ENCODE results near the gene POLR1A.

Gene POLR1A

GRCh38 chr2:86019121-86019520 is 86.6 kb downstream of the POLR1A start:
- no peak for DNase-seq

DNA sequence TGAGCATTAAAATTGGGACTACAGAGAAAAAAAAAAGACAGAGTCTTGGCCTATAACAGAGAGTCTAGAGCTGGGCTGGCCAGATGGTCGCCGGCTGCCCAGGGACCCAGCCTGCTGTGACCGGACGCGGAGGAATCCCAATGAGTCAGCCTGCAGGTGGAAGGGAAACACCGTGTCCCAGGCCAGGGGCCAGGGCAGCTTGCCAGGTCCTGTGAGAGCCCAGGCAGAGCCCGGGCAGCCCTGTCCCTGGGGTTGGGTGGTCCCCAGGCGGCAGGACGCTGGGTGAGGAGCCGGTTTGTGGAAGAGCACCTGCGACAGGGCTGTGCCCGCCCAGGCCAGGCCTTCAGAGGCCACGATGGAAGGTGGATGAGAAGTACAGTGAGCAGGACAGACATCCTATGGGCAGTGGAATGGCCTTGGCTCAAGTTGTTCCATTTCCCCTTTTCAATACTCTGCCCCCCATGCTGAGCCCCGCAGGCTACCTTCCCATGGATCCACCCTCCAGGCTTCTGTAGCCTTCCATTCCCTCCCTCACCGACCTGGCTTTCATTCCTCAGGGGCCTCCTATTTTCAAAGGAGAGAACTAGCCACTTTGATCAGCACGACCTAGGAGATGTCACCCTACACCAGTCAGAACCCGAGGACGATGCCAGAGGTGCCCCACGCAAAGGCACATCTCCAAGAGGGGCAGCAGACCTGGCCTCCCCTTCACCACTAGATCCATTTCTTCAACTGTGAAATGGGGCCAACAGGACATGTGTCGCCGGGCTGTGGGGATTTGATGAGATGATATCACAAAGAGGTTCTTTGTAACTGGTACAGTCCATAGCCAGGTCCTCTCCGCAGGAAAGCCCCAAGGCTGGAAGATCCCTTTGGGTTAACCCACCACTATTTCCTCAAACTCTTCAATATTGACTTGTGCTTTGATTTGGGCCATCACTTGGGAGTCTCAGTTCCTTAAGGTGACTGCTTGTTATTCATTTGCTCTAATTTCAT is 87.5 kb downstream of the POLR1A start:
- DNase-seq = peak in 1 of 2 experiments; percentile 47

GRCh38 chr2:86016581-86016980 is 89.1 kb downstream of the POLR1A start:
- no peak for DNase-seq

- no peak for DNase-seq
These were observed 90.0 kb downstream of the POLR1A start for GRCh38 chr2:86015699-86016098.

DNA sequence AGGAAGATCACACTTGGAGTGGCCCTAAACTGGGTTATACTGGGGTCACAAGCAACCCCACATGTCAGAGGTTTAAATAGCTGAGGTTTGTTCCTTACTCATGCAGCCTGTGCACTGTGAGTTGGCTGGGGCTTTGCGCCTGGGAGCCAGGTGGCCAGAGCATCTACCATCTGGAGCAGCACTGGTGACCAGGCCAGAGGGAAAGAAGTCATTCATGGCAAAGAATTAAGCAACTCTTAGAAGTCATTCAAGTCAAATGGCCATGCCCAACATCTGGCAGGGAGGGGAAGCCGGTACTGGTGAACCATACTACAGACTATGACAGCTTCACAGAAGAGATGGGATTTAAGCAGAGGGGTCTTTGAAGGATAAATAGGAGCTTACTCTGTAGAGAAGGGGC is 90.7 kb downstream of the POLR1A start:
- no peak for DNase-seq

DNA sequence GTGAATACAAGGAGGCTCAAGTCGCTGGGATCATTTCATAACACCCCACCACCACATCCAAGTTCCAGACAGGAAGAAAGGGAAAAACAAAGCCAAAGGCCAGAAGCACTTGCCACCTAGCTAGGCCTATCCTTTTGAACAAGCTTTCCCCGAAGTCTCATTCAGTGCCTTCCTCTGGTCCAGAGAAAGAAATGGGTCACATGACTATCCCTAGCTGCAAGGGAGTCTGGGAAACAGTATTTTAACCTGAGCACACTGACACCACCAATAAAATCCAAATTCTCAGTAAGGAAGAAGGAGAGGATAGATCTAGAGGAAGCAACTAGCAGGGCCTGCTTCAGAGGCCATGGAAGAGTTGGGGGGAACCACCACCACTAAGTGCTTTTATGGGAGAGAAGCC is 91.2 kb downstream of the POLR1A start:
- no peak for DNase-seq

DNA sequence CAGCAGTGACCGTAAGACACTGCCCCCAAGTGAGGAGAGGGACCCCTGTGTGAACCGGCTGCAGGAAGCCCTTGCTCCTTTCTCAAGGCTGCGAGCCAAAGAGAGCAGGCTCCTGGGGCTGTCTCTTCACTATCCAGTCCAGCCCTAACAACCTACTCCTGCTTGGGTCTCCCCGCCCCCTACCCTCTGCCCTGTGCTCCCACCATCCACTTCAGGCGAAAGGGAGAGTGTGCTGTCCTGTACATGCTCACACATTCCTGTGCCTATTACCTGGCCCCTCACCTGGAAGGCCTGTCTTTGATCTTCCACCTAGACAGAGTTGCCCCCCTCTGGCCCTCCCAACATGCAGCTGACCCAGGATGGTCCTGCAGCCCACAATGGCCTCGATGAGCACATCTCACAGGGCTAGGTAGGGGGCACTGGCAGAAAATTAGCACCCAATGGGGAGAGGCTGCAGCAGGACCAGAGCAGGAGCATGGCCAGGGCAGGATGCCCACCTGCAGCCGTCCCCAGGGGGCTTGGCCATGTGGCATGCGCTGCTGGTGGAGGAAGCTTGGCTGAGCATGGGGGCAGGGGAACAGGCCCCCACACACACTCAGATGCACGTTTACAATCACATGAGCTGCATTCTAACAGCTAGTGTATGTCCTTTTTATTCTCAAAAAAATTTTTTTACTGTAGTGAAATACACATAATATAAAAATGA is 93.5 kb downstream of the POLR1A start:
- DNase-seq = no peak

DNA sequence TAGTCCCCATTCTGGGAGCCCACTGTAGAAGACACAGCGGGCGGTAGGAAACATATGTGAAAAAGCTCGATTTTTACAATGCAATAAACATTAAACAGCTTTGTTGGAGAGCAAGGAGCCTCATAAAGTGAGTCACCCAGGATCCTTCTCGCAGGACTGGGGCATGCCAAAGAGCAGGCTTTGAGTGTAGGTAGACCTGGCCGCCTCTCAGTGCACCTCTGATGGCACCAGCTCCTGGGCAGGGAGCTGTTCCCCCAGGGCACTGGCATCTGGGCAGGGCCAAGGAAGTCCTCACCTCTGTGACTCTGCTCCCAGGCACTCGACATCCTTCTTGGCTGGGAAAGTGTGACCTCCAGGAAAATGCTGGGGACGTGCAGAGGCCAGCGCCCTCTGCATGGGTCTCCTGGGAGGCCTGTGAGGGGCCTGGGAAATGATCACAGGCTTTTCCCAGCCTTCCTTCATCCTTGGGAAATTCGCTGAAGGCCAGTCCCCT is 94.2 kb downstream of the POLR1A start:
- no peak for DNase-seq

GRCh38 chr2:86010083-86010482 is 95.6 kb downstream of the POLR1A start:
- no peak for DNase-seq

GRCh38 chr2:86006524-86006923 is 99.2 kb downstream of the POLR1A start:
- no peak for DNase-seq

DNA sequence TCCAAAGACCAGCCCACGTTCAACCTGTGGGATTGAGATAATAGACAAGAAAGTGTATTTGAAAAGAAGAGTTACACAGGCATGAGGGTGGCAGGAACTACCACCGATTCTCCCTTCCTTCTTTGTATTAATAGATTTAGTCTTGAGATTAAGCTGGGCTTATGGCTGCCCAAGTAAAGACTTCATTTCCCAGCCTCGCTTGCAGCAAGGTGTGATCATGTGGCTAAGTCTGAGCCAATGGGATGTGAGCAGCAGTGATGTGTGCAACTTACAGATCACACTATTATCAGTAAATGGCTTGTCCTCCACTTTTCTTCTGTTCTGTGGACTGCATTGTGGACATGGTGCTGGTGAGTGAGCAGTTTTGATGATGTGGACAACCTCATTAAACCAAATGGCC is 101.7 kb downstream of the POLR1A start:
- DNase-seq = peak in 1 of 2 experiments; percentile 8

DNA sequence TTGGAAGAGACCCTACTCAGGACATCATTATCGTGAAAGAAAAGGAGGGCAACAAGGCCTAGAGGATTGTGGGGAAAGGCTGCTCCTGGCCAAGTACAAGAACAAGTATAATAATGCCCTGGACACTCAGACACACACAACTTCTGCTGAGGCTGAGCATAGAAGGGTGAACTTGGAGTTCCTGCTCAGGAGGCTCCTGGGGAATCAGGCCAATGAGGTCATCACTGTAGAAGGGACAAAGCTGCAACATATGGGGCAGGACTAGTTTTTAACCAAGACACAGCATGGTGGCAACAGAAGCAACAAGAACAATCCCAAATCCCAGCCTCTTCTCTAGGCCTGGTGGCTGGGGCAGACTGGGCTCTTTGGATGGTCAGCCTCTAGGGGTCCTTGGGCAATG is 102.6 kb downstream of the POLR1A start:
- no peak for DNase-seq

DNA sequence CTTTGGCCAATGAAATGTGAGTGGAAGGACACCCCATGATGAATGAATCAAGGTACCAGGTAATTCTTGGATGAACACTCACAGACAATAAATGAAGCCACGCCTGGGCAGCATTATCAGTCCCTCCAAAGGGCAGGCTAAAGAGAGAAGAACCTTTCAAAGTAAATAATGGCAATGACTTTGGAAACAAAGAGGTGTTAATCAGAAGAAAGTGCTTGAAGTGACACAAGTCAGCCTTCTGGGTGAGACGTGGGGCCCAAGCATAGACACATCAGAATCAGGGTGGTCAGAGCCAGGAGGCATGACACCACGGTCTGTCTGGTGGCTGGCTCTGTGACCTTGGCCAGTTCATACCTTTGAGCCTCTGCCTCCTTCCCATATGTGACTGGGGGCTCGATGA is 103.3 kb downstream of the POLR1A start:
- no peak for DNase-seq

- DNase-seq = no peak
These were observed 104.4 kb downstream of the POLR1A start for GRCh38 chr2:86001326-86001725.

- DNase-seq = no peak
These were observed 104.8 kb downstream of the POLR1A start for GRCh38 chr2:86000938-86001312.

GRCh38 chr2:86000131-86000937 is 105.4 kb downstream of the POLR1A start:
- DNase-seq = no peak

GRCh38 chr2:85999061-85999831 is 106.4 kb downstream of the POLR1A start:
- no peak for DNase-seq

GRCh38 chr2:85998071-85998991 is 107.4 kb downstream of the POLR1A start:
- no peak for DNase-seq

DNA sequence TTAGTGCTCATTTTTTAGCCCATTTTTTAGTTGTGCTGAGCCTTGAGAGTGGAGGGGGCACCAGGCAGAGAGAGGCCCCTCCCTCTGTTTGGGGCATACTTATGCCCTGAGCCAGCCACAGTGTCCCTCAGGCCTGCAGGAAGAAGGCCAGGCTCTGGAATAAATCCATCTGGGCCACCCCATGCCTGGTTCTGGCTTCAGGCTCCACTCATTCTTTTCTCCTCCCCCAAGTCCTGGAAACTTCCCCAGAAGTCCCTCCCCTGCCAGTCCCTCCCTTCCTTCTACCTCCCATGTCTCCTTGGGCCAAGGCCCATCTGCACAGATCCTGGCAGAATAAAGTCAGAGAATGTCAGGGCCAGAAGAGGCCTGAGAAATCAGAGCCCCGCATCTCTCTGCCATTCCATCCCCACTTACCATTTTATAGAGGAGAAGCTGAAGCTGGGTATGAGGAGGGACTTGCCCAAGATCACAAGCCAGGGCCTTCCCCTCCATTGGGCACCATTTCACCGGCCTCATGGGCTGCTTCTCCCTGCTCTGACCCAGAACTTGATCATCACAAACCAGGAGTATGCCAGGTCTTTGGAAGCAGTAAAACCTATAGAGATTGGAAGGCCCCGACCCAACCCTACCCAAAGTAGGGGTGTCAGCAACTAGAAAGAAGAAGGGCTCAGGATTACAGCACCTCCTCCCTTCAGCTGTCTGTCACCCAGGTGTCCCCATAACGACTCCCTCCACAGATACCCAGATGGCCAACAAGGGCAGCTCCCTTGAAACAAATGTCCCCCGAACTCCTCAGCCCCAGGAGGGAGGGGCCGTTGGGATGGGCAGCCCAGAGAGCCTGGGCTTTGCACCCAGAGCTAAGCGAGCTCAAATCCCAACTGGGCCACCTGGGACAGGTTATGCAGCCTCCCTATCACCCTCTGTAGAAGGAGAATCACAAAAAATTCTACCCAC is 108.4 kb downstream of the POLR1A start:
- DNase-seq = no peak

DNA sequence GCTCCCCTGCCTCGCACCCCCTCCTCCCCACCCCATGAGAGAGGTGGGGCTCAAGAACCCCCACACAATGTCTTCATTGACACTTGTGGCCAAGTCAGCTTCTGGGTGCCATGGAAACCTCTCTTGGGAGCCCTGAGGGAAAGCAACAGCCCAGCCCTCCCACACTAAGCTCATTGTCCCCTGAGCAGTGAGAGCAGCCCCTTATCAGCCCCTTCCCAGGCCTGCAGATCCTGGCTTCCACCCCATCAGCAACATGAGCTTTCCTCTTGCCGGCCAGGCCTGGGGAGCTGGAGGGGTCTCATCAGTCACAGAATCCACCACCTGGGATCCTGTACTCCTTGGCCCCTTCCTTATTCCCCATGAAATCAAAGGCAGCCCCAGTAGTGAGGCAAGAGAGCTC is 109.1 kb downstream of the POLR1A start:
- DNase-seq = no peak

Data from SHP77 (cell line).